Right atrium auricular region (tissue), 2 donors: ENCODE results near the gene TSR3. TPM values are rescaled to one million over a fixed set of nuclear protein-coding genes. Genes with fewer than 3 reads are reported as not detected.
A peak's percentile ranks its signal among the peaks of the same experiment; 100 is the strongest.

Experiments
- DNase-seq: peaks from one replicate; pipeline ENCODE4 v3.0.0-alpha.2; 2019; ENCODE audit warnings: low spot score
- H3K27ac ChIP-seq, 2 donors: fragments of 200-600 bp; sonication (generic); 1 replicate in 1 of 2; 2 replicates in 1 of 2; pipeline ENCODE4 v1.5.1; 2016 to 2019
- H3K27me3 ChIP-seq, 2 donors: fragments of 200-600 bp; sonication (generic); one replicate each; pipeline versions ENCODE4 v1.5.1 to v1.6.0; 2017 to 2019
- H3K36me3 ChIP-seq: fragments of 200-600 bp; sonication (generic); one replicate; pipeline ENCODE4 v1.5.1; 2016
- H3K4me1 ChIP-seq, 2 donors: fragments of 200-600 bp; sonication (generic); one replicate each; pipeline versions ENCODE4 v1.5.1 to v1.6.0; 2017 to 2019
- H3K4me3 ChIP-seq, 2 donors: fragments of 200-600 bp; sonication (generic); 1 replicate in 1 of 2; 2 replicates in 1 of 2; pipeline ENCODE4 v1.5.1; 2017 to 2019; ENCODE audit warnings: mild to moderate bottlenecking in 1 of 2, moderate library complexity in 1 of 2
- H3K9me3 ChIP-seq, 2 donors: fragments of 200-600 bp; sonication (generic); one replicate each; pipeline ENCODE4 v1.5.1; 2019
- CTCF ChIP-seq, 2 donors: fragments of 200-600 bp; sonication (generic); IDR thresholded peaks; one replicate each; pipeline ENCODE4 v1.5.1; 2019; ENCODE audit warnings: antibody characterized with exemption in 2 of 2
- total RNA-seq, 2 donors: library from RNA; depleted of rRNA; stranded (reverse); fragments of >200 nt; gene quantifications; one replicate each; pipeline ENCODE4 v1.1.0, GENCODE V29; 2016

Gene TSR3
- total RNA-seq, 2 donors from 2014 or later: 72.8 to 73.7 TPM

GRCh38 chr16:1314399-1315068 lies 37.1 kb downstream of the TSR3 start:
- H3K9me3 ChIP-seq: no peaks in the 10 kb centered on the region
- H3K27ac ChIP-seq: no peak overlapping the region
- peaks cover 0 to 36% of the 10 kb centered on the region in 2 donors for H3K4me1 ChIP-seq
- TF ChIP-seq CTCF (IDR thresholded peaks at IDR 0.05): no peak
- DNase-seq: no peak
- H3K27me3 ChIP-seq: no peaks in the 10 kb centered on the region
- no peak overlapping the region for H3K4me3 ChIP-seq
- H3K36me3 ChIP-seq: peaks cover 56% of the 10 kb centered on the region

- H3K36me3 ChIP-seq: peaks cover 50% of the 10 kb centered on the region
- H3K27ac ChIP-seq: no peak overlapping the region
- no peak overlapping the region for H3K4me3 ChIP-seq
- DNase-seq: no peak
- H3K9me3 ChIP-seq: no peaks in the 10 kb centered on the region
- no peaks in the 10 kb centered on the region for H3K27me3 ChIP-seq
- peaks cover 0 to 36% of the 10 kb centered on the region in 2 donors for H3K4me1 ChIP-seq
- TF ChIP-seq CTCF (IDR thresholded peaks at IDR 0.05): no peak
These were observed 37.8 kb downstream of the TSR3 start for GRCh38 chr16:1313721-1314369.

GRCh38 chr16:1312903-1313302 lies 38.8 kb downstream of the TSR3 start:
- Histone ChIP-seq H3K36me3 (peaks cover 40% of the 10 kb centered on the region), H3K27me3 (no peaks in the 10 kb centered on the region), H3K4me3 (no peak overlapping the region), H3K4me1 (peaks cover 0 to 36% of the 10 kb centered on the region in 2 donors), H3K9me3 (no peaks in the 10 kb centered on the region), H3K27ac (peak overlapping the region in 1 of 2 donors; percentile 81)
- no peak for TF ChIP-seq CTCF (IDR thresholded peaks at IDR 0.05)
- DNase-seq: no peak

GRCh38 chr16:1312467-1312816 lies 39.2 kb downstream of the TSR3 start:
- H3K4me1 ChIP-seq: peaks cover 0 to 36% of the 10 kb centered on the region in 2 donors
- H3K36me3 ChIP-seq: peaks cover 35% of the 10 kb centered on the region
- H3K9me3 ChIP-seq: no peaks in the 10 kb centered on the region
- no peak for DNase-seq
- no peak for TF ChIP-seq CTCF (IDR thresholded peaks at IDR 0.05)
- no peaks in the 10 kb centered on the region for H3K27me3 ChIP-seq
- peak overlapping the region in 1 of 2 donors; percentile 76 for H3K4me3 ChIP-seq
- peak overlapping the region; percentile 71 to 81 for H3K27ac ChIP-seq

GRCh38 chr16:1311738-1312466 lies 39.8 kb downstream of the TSR3 start:
- Histone ChIP-seq H3K4me1 (peaks cover 0 to 36% of the 10 kb centered on the region in 2 donors), H3K9me3 (no peaks in the 10 kb centered on the region)
- DNase-seq: no peak

More at GRCh38 chr16:1311738-1312466, 39.8 kb downstream of the TSR3 start:
- H3K4me3 ChIP-seq: peak overlapping the region in 1 of 2 donors; percentile 76
- H3K27ac ChIP-seq: peak overlapping the region; percentile 71 to 81
- no peak for TF ChIP-seq CTCF (IDR thresholded peaks at IDR 0.05)
- peaks cover 32% of the 10 kb centered on the region for H3K36me3 ChIP-seq
- no peaks in the 10 kb centered on the region for H3K27me3 ChIP-seq
